NB4 (cell line): ENCODE measurements around the gene OSTN.

ENCODE experiments used
- MYC ChIP-seq: IDR thresholded peaks from 2 replicates; pipeline ENCODE4 v1.6.1; 2011; ENCODE audit warnings: low read depth, low read length
- POLR2A ChIP-seq: IDR thresholded peaks from 2 replicates; pipeline ENCODE4 v1.6.1; 2011; ENCODE audit warnings: mild to moderate bottlenecking; ENCODE audit not compliant: insufficient read length; ENCODE audit errors: extremely low read depth
- TF ChIP-seq, protein P1 (sequence below): IDR thresholded peaks from one replicate; pipeline ENCODE4 v1.5.1; 2012; ENCODE audit warnings: low read depth, low read length
- TF ChIP-seq, protein P2 (sequence below): IDR thresholded peaks from 2 replicates; pipeline ENCODE4 v1.6.1; 2011; ENCODE audit warnings: low read depth, low read length

GRCh38 chr3:191239407-191240031 lies 40.5 kb downstream of the OSTN start:
- TF ChIP-seq, protein P1, sequence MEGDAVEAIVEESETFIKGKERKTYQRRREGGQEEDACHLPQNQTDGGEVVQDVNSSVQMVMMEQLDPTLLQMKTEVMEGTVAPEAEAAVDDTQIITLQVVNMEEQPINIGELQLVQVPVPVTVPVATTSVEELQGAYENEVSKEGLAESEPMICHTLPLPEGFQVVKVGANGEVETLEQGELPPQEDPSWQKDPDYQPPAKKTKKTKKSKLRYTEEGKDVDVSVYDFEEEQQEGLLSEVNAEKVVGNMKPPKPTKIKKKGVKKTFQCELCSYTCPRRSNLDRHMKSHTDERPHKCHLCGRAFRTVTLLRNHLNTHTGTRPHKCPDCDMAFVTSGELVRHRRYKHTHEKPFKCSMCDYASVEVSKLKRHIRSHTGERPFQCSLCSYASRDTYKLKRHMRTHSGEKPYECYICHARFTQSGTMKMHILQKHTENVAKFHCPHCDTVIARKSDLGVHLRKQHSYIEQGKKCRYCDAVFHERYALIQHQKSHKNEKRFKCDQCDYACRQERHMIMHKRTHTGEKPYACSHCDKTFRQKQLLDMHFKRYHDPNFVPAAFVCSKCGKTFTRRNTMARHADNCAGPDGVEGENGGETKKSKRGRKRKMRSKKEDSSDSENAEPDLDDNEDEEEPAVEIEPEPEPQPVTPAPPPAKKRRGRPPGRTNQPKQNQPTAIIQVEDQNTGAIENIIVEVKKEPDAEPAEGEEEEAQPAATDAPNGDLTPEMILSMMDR, result no peak
- TF ChIP-seq, protein P2, sequence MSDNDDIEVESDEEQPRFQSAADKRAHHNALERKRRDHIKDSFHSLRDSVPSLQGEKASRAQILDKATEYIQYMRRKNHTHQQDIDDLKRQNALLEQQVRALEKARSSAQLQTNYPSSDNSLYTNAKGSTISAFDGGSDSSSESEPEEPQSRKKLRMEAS, result no peak
- TF ChIP-seq POLR2A (no peak), MYC (no peak)
